ENCODE results near the gene LTB4R2. TPM values are rescaled to one million over a fixed set of nuclear protein-coding genes. Genes with fewer than 3 reads are reported as not detected.

The LTB4R2 gene
- total RNA-seq, 2 experiments from 2014 or later = 18.5 to 19.6 TPM

DNA sequence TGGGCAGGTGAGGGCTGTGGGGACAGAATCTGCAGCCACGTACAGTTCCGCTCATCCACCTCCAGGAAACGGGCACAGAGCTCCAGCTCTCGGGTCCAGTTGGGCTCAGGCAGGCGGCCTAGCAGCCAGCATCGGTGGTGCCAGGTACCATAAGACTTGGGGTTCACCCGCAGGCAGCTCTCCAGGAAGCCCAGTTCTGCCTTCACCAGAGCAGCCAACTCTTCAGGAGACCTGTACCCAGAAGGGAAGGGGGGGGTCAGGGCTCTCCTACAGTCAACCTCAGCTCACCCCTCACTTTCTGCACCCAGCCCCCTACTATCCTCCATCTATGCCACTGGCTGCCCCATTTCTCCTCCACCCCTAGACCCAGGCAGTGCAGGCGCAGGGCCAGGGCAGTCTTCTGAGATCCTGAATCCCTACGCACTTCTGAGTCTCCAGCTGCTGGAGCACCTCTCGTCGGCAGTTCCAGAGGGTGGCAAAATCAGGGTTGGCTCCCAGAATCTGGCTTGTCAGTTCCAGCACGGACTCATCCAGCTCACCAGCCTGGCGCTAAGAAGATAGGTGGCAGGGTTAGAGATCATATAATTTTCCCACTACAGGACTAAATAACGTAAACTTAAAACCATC lies 39.9 kb upstream of the LTB4R2 start:
- no peak for DNase-seq
- peak overlapping the region; percentile 92 for H3K27ac Mint-ChIP-seq
- H3K4me3 Mint-ChIP-seq = peak overlapping the region; percentile 86
- no peaks in the 10 kb centered on the region for H3K9me3 Mint-ChIP-seq
- peaks cover 41% of the 10 kb centered on the region for H3K4me1 Mint-ChIP-seq
- ChIA-PET CTCF (interaction anchor here (1.0 to 6.1 kb wide), 19 partner anchors 8 to 172 kb away, joined by 3 to 90 read pairs (median 7); partner anchors contain the start of genes CIDEB, DHRS1, IRF9 and LTB4R), POLR2A (interaction anchor here (0.9 to 5.8 kb wide), 22 partner anchors 10 to 171 kb away, joined by 3 to 80 read pairs (median 9); partner anchors contain the start of genes CBLN3, CHMP4A, CIDEB and DCAF11)
- peaks cover 18% of the 10 kb centered on the region for H3K36me3 Mint-ChIP-seq (ENCODE audit: low read depth)
- no peaks in the 10 kb centered on the region for H3K27me3 Mint-ChIP-seq

DNA sequence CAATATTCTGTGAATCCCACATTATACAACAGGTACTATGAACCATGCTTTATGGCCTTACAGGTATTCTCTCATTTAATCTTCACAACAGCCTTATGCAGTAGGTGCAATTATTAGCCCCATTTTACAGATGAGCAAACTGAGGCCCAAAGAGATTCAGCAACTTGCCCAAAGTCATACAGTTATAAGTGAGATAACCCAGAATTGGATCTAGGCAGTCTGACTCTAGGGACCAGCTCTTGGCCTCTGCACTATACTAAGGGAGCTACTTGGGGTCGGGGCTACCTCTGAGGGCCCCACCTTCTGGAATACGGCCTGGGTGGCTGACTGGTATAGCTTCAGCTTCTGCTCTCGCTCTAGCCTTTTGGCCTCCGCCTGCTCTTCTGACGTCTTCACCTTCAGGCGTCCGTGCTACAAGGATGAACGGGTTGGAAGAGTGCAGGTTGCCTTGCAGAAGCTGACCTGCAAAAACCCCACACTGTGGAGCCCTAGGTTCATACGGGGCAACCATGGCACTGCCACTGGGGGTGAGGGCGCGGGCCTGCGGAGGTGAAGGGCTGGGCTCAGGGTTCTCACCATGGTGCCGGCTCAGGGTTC lies 39.3 kb upstream of the LTB4R2 start:
- Mint-ChIP-seq H3K27ac (peak overlapping the region; percentile 92), H3K9me3 (no peaks in the 10 kb centered on the region), H3K36me3 (ENCODE audit: low read depth) (peaks cover 18% of the 10 kb centered on the region), H3K4me3 (peak overlapping the region; percentile 86), H3K27me3 (no peaks in the 10 kb centered on the region), H3K4me1 (peaks cover 43% of the 10 kb centered on the region)
- DNase-seq = no peak
- ChIA-PET CTCF (interaction anchor here (0.6 to 6.1 kb wide), 26 partner anchors 9 to 166 kb away, joined by 3 to 90 read pairs (median 6); partner anchors contain the start of genes CIDEB, DHRS1, IRF9 and LTB4R), POLR2A (interaction anchor here (1.0 to 5.8 kb wide), 27 partner anchors 9 to 401 kb away, joined by 3 to 80 read pairs (median 8); partner anchors contain the start of genes CBLN3, CHMP4A, CIDEB and DCAF11)

DNA sequence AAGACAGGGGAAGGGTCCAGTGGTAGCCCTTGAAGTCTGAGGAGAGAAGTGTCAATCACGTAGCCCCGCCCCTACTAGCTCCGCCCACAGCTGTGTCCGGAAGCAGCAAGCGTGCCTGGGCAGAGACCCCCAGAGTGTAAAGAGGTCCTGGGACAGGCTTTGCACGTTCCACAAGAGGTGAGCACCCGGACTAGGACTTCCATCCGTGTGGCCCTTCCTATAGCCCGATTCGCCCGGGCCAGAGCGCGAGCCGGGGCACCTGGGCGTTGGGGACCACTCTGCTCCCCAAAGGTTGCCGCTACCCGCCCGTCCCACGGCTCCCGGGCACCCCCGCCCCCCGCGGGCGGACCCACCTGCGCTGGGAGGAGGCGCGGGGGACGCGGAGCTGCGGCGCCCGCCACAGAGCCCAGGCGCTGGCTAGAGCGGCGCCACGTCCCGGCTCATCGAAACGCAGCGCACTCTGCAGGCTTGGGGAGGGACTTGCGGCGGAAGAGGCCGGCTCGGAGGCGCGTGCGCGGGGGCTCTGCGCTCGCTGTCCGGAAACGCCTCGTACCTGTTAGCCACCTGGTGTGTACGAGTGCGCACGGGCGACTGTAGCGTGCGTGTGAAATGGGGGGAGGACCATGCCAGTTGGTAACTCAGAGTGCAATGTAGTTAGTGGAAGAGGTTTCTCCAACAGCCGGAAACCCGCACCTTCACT lies 38.7 kb upstream of the LTB4R2 start, which contains the start of gene RABGGTA:
Gene RABGGTA, minus strand, starts transcription at position 464 of the 700 bp plus-strand sequence. CDS start 482 bp downstream, outside the sequence.
- POLR2A ChIA-PET = interaction anchor here (0.6 to 5.8 kb wide), 34 partner anchors 8 to 400 kb away, joined by 3 to 80 read pairs (median 6); partner anchors contain the start of genes CBLN3, CHMP4A, CIDEB and DCAF11

DNA sequence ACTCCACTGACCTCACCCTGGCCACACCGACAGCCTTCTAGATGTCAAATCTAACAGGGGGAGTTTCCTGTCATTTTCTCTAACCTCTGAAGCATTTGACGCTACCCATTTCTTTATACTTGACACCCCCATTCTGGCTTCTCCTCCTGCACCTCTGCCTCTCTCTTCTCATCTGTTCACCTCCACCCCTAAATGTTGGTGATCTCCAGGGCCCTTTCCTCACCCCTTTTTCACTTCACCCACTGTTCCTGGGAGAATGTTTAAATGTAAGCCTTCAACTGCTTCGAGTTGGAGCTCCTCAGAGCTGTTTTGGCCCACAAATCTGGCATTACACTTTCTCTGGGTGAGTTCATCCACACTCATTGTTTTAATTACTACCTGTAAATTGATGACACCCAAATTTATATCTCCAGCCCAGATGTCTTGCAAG lies 38.1 kb upstream of the LTB4R2 start:
- peak overlapping the region; percentile 78 for H3K27ac Mint-ChIP-seq
- H3K4me3 Mint-ChIP-seq = peak overlapping the region; percentile 86
- H3K4me1 Mint-ChIP-seq = peaks cover 43% of the 10 kb centered on the region
- H3K36me3 Mint-ChIP-seq (ENCODE audit: low read depth) = peaks cover 10% of the 10 kb centered on the region
- DNase-seq = no peak
- CTCF ChIA-PET = interaction anchor here (0.6 to 6.1 kb wide), 21 partner anchors 9 to 215 kb away, joined by 3 to 90 read pairs (median 6); partner anchors contain the start of genes CIDEB, DHRS1, LTB4R2 and MDP1
- no peaks in the 10 kb centered on the region for H3K27me3 Mint-ChIP-seq
- H3K9me3 Mint-ChIP-seq = no peaks in the 10 kb centered on the region
- POLR2A ChIA-PET = interaction anchor here (0.6 to 5.8 kb wide), 31 partner anchors 8 to 400 kb away, joined by 3 to 80 read pairs (median 6); partner anchors contain the start of genes CBLN3, CHMP4A, CIDEB and DCAF11

More for the DNA sequence above, 38.7 kb upstream of the LTB4R2 start, which contains the start of gene RABGGTA:
- Mint-ChIP-seq H3K27ac (peak within 1 kb of the TSS; percentile 92), H3K27me3 (no peaks in the 10 kb centered on the region), H3K36me3 (ENCODE audit: low read depth) (peaks cover 16% of the 10 kb centered on the region), H3K4me3 (peak within 1 kb of the TSS; percentile 86), H3K9me3 (no peaks in the 10 kb centered on the region), H3K4me1 (peaks cover 43% of the 10 kb centered on the region)
- DNase-seq = peak; percentile 90
- CTCF ChIA-PET = interaction anchor here (0.6 to 6.1 kb wide), 28 partner anchors 9 to 214 kb away, joined by 3 to 90 read pairs (median 6); partner anchors contain the start of genes CIDEB, DHRS1, IRF9 and LTB4R

DNA sequence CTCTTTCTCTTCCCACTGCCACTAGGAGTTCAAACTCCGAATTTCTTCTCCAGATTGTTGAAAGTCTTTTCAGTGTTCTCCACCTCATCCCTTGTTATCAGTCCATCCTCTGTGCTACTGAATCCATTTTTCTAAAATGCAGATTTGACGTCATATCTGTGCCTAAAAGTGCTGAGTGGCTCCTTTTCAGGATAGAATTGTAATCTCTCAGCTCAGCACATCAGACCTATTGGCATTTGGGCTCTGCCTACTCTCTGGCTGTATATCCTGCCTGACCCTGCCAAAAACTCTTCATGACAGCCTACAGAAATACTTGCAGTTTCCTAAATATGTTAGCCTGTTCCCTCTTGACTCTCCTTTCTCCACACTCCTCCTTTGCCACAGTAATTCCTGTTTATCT lies 37.5 kb upstream of the LTB4R2 start:
- POLR2A ChIA-PET = interaction anchor here (0.6 to 5.8 kb wide), 16 partner anchors 8 to 399 kb away, joined by 3 to 80 read pairs (median 10); partner anchors contain the start of genes CBLN3, CHMP4A, CIDEB and DCAF11

DNA sequence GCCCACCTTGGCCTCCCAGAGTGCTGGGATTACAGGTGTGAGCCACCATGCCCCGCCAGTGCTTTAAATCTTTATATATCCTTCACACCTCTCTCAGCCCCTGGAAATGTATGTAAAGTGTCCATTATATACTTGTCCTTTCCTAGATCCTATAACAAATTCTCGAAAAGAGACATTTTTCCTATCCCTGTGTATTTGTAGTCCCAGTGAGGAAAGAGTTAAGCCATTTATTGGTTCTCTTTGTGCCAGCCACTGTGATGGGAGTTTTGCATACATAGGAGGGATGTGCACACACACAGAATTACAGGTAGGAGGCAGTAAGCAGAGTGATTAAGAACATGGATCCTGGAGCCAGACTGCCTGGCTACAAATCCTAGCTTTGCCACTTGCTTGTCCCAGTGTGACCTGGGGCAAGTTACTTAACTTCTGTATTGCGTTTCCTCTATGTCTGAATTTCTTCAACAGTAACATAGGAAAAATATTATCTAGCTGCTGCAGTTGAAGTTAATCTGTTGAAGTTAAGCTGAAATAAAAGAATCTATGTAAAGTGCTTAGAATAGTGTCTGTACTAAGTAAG lies 36.4 kb upstream of the LTB4R2 start:
- peaks cover 4% of the 10 kb centered on the region for H3K36me3 Mint-ChIP-seq (ENCODE audit: low read depth)
- H3K9me3 Mint-ChIP-seq = no peaks in the 10 kb centered on the region
- no peak for DNase-seq
- no peak overlapping the region for H3K4me3 Mint-ChIP-seq
- H3K27me3 Mint-ChIP-seq = peaks cover 3% of the 10 kb centered on the region
- H3K27ac Mint-ChIP-seq = peak overlapping the region; percentile 72
- peaks cover 52% of the 10 kb centered on the region for H3K4me1 Mint-ChIP-seq
- ChIA-PET CTCF (interaction anchor here (0.9 to 6.1 kb wide), 10 partner anchors 19 to 60 kb away, joined by 3 to 90 read pairs (median 6); partner anchors contain the start of genes ADCY4, CIDEB and TINF2), POLR2A (interaction anchor here (0.7 to 5.8 kb wide), 14 partner anchors 16 to 386 kb away, joined by 3 to 32 read pairs (median 4); partner anchors contain the start of genes CHMP4A, CIDEB, DHRS1 and LTB4R)

More for the DNA sequence above, 37.5 kb upstream of the LTB4R2 start:
- Mint-ChIP-seq H3K27ac (peak overlapping the region; percentile 78), H3K4me3 (peak overlapping the region; percentile 86), H3K4me1 (peaks cover 47% of the 10 kb centered on the region), H3K9me3 (no peaks in the 10 kb centered on the region), H3K27me3 (peaks cover 3% of the 10 kb centered on the region), H3K36me3 (ENCODE audit: low read depth) (peaks cover 4% of the 10 kb centered on the region)
- CTCF ChIA-PET = interaction anchor here (0.6 to 6.1 kb wide), 10 partner anchors 10 to 215 kb away, joined by 3 to 90 read pairs (median 6); partner anchors contain the start of genes DHRS1, NOP9, TGM1 and TINF2
- no peak for DNase-seq

DNA sequence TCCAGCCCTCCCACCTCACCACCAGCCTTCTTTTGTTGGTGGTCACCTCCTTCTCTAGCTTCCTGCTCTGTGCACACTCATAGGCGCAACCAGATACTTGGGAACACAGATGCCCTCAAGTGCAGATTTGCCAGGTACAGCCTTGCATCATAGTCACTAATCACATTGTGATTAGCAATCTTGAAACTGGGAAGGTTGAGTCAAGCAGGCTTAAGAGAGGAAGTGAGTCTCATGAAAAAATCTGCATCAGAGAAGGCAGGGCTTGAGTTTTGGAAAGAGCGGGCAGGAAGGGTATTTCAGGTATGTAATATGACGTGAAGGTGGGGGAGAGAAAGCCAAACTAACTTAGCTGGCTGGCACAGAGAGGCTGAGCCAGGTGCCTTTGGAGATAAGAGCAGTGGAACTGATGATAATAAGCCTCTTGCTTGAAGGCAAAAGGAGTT lies 35.8 kb upstream of the LTB4R2 start:
- POLR2A ChIA-PET = interaction anchor here (0.7 to 5.8 kb wide), 15 partner anchors 16 to 387 kb away, joined by 3 to 32 read pairs (median 4); partner anchors contain the start of genes CHMP4A, CIDEB, DHRS1 and LTB4R
- Mint-ChIP-seq H3K9me3 (no peaks in the 10 kb centered on the region), H3K36me3 (ENCODE audit: low read depth) (peaks cover 4% of the 10 kb centered on the region), H3K27ac (peak overlapping the region; percentile 72), H3K27me3 (peaks cover 3% of the 10 kb centered on the region), H3K4me1 (peaks cover 58% of the 10 kb centered on the region), H3K4me3 (peak overlapping the region; percentile 4)
- CTCF ChIA-PET = interaction anchor here (0.8 to 6.1 kb wide), 11 partner anchors 18 to 60 kb away, joined by 3 to 90 read pairs (median 5); partner anchors contain the start of genes ADCY4, CIDEB and TINF2
- peak; percentile 56 for DNase-seq

DNA sequence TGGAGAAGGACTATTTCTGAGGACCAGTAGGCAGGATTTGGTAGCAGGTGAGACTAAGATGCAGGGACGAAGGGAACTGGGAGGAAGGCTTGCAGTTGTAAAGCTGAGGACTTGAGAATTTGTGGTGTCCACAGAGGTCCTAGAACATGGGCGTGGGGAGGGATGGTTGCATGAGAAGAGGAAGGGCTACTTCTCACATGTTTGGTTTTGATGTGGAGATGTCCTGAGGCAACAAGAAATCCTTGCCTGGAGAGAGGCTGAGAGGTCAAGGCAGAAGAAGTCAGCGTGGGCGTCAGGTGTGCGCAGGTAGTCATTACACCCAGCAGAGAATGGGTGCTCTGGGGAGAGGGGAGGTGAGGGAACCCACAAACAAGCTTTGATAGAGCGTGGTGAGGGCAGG lies 32.9 kb upstream of the LTB4R2 start:
- ChIA-PET CTCF (interaction anchor here (1.5 to 2.1 kb wide), 2 partner anchors 35 to 155 kb away, joined by 4 to 10 read pairs; partner anchors contain the start of gene TINF2), POLR2A (interaction anchor here (1.2 to 2.6 kb wide), 2 partner anchors 30 to 34 kb away, joined by 4 to 8 read pairs; partner anchors contain the start of gene TINF2)
- peaks cover 47% of the 10 kb centered on the region for H3K4me1 Mint-ChIP-seq
- no peaks in the 10 kb centered on the region for H3K9me3 Mint-ChIP-seq
- H3K27ac Mint-ChIP-seq = no peak overlapping the region
- H3K27me3 Mint-ChIP-seq = peaks cover 5% of the 10 kb centered on the region
- H3K4me3 Mint-ChIP-seq = no peak overlapping the region
- DNase-seq = no peak
- no peaks in the 10 kb centered on the region for H3K36me3 Mint-ChIP-seq (ENCODE audit: low read depth)

DNA sequence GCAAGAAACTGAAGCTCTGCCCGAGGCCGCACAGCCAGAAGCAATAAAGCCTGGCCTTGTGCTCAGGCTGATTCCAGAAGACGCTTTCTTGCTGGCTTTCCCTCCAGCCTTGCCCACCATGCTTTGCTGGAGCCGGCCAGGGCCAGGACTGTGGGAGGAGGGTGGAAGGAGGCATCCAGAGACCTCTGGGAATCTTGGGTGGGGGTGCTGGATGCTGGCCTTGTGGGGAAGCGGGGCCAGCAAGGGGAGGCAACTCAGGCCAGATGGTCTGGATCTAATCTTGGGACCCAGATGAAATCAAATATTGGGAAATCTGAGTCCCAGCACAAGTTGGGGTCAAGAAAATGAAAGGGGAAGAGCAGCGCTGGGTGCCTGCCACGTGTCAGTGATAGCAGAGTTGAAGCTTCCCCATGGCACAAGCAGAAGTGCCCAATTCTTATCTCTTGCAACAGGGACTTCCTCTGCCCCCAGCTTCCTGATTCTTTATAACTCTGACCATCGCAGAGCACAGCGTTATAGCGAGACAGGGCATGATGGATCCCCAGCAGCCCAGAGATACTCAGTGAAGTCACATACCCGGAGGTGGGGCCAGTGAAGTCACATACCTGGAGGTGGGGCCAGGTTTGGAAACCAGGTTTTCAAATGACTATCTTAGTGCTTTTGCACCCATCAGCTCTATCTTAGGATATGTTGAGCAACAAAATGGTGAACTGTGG lies 32.2 kb upstream of the LTB4R2 start:
- CTCF ChIA-PET = interaction anchor here (0.9 to 2.1 kb wide), 5 partner anchors 12 to 159 kb away, joined by 3 to 17 read pairs (median 3); partner anchors contain the start of genes CIDEB, LTB4R2 and TINF2

DNA sequence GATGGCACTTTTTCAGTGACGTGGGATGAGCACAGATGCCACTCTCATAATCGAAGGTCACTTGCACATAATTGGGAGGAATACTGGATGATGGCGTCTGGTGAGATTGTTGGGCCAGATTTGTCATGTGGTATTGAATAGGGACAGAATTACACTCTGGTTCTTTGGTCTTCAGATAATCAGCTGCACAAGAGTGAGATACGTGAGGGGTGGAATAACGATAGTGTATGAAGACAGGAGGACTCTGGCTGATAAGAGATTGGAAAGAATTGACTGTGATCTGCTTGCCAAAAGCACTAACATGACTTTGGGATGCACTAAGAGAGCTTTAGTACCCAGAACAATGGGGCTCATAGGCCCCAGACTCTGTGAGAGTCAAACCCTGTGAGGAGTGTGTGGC lies 31.5 kb upstream of the LTB4R2 start:
- CTCF ChIA-PET = interaction anchor here (0.9 to 2.7 kb wide), 3 partner anchors 19 to 54 kb away, joined by 3 to 24 read pairs (median 17); partner anchors contain the start of genes CIDEB and LTB4R2
- H3K36me3 Mint-ChIP-seq (ENCODE audit: low read depth) = no peaks in the 10 kb centered on the region
- no peak overlapping the region for H3K4me3 Mint-ChIP-seq
- H3K27me3 Mint-ChIP-seq = peaks cover 5% of the 10 kb centered on the region
- H3K4me1 Mint-ChIP-seq = peaks cover 35% of the 10 kb centered on the region
- POLR2A ChIA-PET = interaction anchor here (1.1 to 1.2 kb wide), 2 partner anchors 19 to 32 kb away, joined by 3 to 4 read pairs; no protein-coding TSS in a partner anchor
- H3K27ac Mint-ChIP-seq = no peak overlapping the region
- no peak for DNase-seq
- no peaks in the 10 kb centered on the region for H3K9me3 Mint-ChIP-seq

More for the DNA sequence above, 32.2 kb upstream of the LTB4R2 start:
- Mint-ChIP-seq H3K4me1 (peaks cover 40% of the 10 kb centered on the region), H3K9me3 (no peaks in the 10 kb centered on the region), H3K4me3 (no peak overlapping the region), H3K27ac (no peak overlapping the region), H3K36me3 (ENCODE audit: low read depth) (no peaks in the 10 kb centered on the region), H3K27me3 (peaks cover 5% of the 10 kb centered on the region)
- DNase-seq = no peak
- POLR2A ChIA-PET = interaction anchor here (1.2 to 2.6 kb wide), 2 partner anchors 31 to 35 kb away, joined by 4 to 8 read pairs; partner anchors contain the start of gene TINF2
